Stimulated activated CD8-positive, alpha-beta memory T cell treated with anti-CD3 and anti-CD28 coated beads, Interleukin-7, amount 100 ng/mL, for 24 hours (primary cell): ENCODE data around the gene CCDC134.
A peak's percentile ranks its signal among the peaks of the same experiment; 100 is the strongest.
"Not testable (repeated sequence)": the region's sequence is repeated elsewhere in the genome, so short reads cannot be mapped to it uniquely, and the experiment has no call there.

Experiments used
- DNase-seq: peaks from one replicate; pipeline ENCODE4 v3.0.0-alpha.2; 2020; ENCODE audit warnings: low read depth

The CCDC134 gene

GRCh38 chr22:41825376-41825775, 24.9 kb downstream of the CCDC134 start:
- DNase-seq = no peak

GRCh38 chr22:41826021-41826420, 25.5 kb downstream of the CCDC134 start:
- no peak for DNase-seq

- DNase-seq = no peak
Observed at GRCh38 chr22:41826430-41827383, 26.2 kb downstream of the CCDC134 start.

GRCh38 chr22:41827671-41828070, 27.2 kb downstream of the CCDC134 start:
- DNase-seq = no peak

- DNase-seq = no peak
Observed at GRCh38 chr22:41828516-41828915, 28.0 kb downstream of the CCDC134 start.

- no peak for DNase-seq
Observed at GRCh38 chr22:41830174-41830573, 29.7 kb downstream of the CCDC134 start.

- DNase-seq = no peak
Observed at GRCh38 chr22:41831383-41831782, 30.9 kb downstream of the CCDC134 start.

- DNase-seq = no peak
Observed at GRCh38 chr22:41831828-41832552, 31.5 kb downstream of the CCDC134 start.

- peak; percentile 98 for DNase-seq
Observed at GRCh38 chr22:41832553-41833368, 32.3 kb downstream of the CCDC134 start, which contains the start of gene SREBF2. Gene SREBF2 (plus strand): TSS chr22:41833105. CDS start chr22:41833271, 166 bp downstream.

GRCh38 chr22:41833369-41834004, 33.0 kb downstream of the CCDC134 start:
- DNase-seq = no peak

- DNase-seq = no peak
Observed at GRCh38 chr22:41834005-41834944, 33.8 kb downstream of the CCDC134 start.

- DNase-seq = not testable (repeated sequence)
Observed at GRCh38 chr22:41835462-41835861, 35.0 kb downstream of the CCDC134 start.

- DNase-seq = no peak
Observed at GRCh38 chr22:41836551-41836950, 36.1 kb downstream of the CCDC134 start.

- DNase-seq = no peak
Observed at GRCh38 chr22:41838842-41839618, 38.6 kb downstream of the CCDC134 start.

- DNase-seq = no peak
Observed at GRCh38 chr22:41840216-41840615, 39.7 kb downstream of the CCDC134 start.

- no peak for DNase-seq
Observed at GRCh38 chr22:41841085-41841712, 40.7 kb downstream of the CCDC134 start.

- DNase-seq = no peak
Observed at GRCh38 chr22:41842996-41843970, 42.8 kb downstream of the CCDC134 start.

GRCh38 chr22:41844036-41844435, 43.6 kb downstream of the CCDC134 start:
- DNase-seq = no peak
